Panc1 (cell line): ENCODE measurements around the gene SLC46A3.

ENCODE experiments used
- CTCF ChIP-seq: fragments of 450-650 bp; IDR thresholded peaks from 2 replicates; pipeline ENCODE4 v1.5.1; 2017; ENCODE audit warnings: mild to moderate bottlenecking
- REST ChIP-seq, 2 experiments: IDR thresholded peaks; 2 replicates each; pipeline ENCODE4 v1.6.1; 2011 to 2012; ENCODE audit warnings: low read depth in 2 of 2, control low read depth in 1 of 2, low read length in 1 of 2, mild to moderate bottlenecking in 1 of 2, moderate library complexity in 1 of 2; ENCODE audit not compliant: insufficient read depth in 1 of 2
- SIN3A ChIP-seq: IDR thresholded peaks from 2 replicates; pipeline ENCODE4 v1.6.1; 2012; ENCODE audit warnings: low read depth, mild to moderate bottlenecking, low read length, moderate library complexity, borderline replicate concordance; ENCODE audit not compliant: insufficient read depth

GRCh38 chr13:28717170-28717569, 1.6 kb downstream of the SLC46A3 start:
- TF ChIP-seq CTCF: no peak
- TF ChIP-seq REST (IDR thresholded peaks at IDR 0.05; ENCODE audit: insufficient read depth in 1 of 2, low read depth in 2 of 2, low read length in 1 of 2): no peak
- TF ChIP-seq SIN3A: no peak
